ENCODE measurements around the gene CCM2.

DNA sequence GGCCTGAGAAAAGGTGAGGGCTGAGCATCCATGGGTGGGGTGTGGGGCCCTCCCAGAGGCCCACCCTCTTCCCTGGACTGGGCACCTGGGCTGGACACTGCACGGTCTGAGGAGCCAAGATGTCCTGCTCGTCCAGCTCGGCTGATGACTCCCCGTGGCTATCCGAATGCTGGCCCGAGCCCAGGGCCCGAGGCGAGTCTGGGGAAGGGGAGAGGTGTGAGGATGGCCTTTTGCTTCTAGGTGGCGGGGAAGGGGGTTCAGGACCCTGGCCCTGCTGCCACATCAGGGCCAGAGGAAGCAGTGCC is 81.6 kb downstream of the CCM2 start:
- TF ChIP-seq, protein P1, sequence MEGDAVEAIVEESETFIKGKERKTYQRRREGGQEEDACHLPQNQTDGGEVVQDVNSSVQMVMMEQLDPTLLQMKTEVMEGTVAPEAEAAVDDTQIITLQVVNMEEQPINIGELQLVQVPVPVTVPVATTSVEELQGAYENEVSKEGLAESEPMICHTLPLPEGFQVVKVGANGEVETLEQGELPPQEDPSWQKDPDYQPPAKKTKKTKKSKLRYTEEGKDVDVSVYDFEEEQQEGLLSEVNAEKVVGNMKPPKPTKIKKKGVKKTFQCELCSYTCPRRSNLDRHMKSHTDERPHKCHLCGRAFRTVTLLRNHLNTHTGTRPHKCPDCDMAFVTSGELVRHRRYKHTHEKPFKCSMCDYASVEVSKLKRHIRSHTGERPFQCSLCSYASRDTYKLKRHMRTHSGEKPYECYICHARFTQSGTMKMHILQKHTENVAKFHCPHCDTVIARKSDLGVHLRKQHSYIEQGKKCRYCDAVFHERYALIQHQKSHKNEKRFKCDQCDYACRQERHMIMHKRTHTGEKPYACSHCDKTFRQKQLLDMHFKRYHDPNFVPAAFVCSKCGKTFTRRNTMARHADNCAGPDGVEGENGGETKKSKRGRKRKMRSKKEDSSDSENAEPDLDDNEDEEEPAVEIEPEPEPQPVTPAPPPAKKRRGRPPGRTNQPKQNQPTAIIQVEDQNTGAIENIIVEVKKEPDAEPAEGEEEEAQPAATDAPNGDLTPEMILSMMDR (conservative IDR thresholded peaks at IDR 0.05 in 1 of 2, IDR thresholded peaks at IDR 0.05 in 1 of 2; ENCODE audit: extremely low read depth in 1 of 2, insufficient read depth in 1 of 2, low read depth in 1 of 2, low read length in 2 of 2), result no peak
- no peak for TF ChIP-seq EZH2 (IDR thresholded peaks at IDR 0.05; ENCODE audit: borderline replicate concordance, low read length)

All from mammary epithelial cell (primary cell).